NCI-H460 (cell line): ENCODE measurements around the gene RNU2-63P. TPM values are rescaled to one million over a fixed set of nuclear protein-coding genes. Genes with fewer than 3 reads are reported as not detected.
"Not testable (repeated sequence)": the region's sequence is repeated elsewhere in the genome, so short reads cannot be mapped to it uniquely, and the experiment has no call there.

ENCODE experiments used
- DNase-seq: peaks from one replicate; pipeline ENCODE4 v3.0.0-alpha.2; 2016; ENCODE audit warnings: low read depth; ENCODE audit errors: extremely low read depth
- small RNA-seq, 2 experiments: library from RNA; depleted of rRNA; stranded (forward); fragments of <200 nt; gene quantifications; one replicate each; pipeline ENCODE3, GENCODE V24; 2014
- total RNA-seq: library from RNA; depleted of rRNA; stranded (reverse); fragments of >200 nt; shearing (Covaris generic); gene quantifications from 2 replicates; pipeline ENCODE4 v1.2.3, GENCODE V29; 2014; rRNA removed

RNU2-63P gene
- total RNA-seq, 1 experiment from 2014 or later, result 39.5 TPM

DNA sequence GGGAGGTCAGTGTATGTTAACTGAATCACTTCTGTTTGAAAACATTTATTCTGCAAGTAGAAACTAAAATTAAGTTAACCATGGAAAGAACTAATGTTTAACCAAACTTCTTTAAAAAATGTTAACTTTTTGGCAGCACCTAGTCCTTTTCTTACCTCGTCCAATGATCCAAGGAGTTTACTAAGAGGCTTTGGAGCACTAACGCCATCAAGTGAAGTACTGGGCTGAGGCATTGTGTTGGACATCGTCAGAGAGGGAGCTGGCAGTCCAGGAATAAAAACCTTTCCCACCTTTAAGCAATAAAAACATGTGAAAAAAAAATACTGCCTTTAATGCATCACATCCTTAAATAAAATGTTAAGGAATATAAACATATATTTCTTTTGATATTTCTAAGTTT is 23.8 kb downstream of the RNU2-63P start:
- not testable (repeated sequence) for DNase-seq

DNA sequence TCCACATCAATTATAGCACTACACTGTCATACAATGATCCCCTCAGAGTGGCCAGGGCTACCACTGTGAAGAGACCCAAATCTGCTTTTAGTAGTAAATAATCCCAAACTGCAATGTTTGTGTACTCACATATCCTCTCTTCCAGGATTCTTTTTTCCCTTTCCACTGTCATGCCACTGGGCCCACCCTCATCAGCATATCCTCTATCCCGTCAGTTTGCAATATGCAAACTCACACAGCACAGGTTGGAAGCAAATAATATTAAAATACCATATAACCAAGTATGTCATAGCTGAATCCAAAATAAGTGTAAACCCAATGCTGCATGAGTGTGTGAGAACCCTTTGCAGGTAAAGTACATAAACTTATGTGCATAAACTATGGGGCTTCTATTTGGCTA is 28.9 kb downstream of the RNU2-63P start:
- not testable (repeated sequence) for DNase-seq

DNA sequence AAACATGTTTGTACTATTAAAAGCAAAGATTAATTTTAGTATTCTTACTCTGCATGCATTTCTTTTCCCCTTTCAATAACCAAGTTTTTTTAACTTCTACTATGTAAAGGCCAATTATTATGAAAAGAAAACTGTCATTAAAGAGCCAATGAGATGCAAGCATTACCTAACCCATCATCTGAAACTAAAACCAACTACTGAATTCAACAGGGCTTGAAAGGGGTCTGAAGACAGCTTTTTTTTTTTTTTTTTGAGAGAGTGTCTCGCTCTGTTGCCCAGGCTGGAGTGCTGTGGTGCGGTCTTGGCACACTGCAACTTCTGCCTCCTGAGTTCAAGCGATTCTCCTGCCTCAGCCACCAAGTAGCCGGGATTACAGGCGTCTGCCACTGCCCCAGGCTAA is 30.4 kb downstream of the RNU2-63P start:
- DNase-seq, result not testable (repeated sequence)

DNA sequence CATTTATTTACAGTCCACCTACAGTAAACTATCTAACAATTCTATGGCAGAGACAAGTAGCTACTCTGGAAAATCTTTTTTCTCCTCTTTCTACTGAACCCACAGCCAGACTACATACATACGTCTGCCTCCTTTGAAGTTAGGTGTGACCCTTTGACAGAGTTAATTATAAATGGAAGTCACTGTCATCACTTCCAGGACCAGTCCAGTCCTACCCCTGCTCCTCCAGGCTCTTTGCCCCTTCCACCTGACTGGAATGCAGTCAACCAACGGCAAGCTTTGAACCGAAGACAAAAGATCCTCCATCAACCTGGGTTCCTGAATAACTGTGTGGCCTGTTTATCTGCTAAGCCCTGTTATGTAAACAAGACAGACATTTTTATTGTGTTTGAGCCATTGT is 35.2 kb downstream of the RNU2-63P start:
- not testable (repeated sequence) for DNase-seq

DNA sequence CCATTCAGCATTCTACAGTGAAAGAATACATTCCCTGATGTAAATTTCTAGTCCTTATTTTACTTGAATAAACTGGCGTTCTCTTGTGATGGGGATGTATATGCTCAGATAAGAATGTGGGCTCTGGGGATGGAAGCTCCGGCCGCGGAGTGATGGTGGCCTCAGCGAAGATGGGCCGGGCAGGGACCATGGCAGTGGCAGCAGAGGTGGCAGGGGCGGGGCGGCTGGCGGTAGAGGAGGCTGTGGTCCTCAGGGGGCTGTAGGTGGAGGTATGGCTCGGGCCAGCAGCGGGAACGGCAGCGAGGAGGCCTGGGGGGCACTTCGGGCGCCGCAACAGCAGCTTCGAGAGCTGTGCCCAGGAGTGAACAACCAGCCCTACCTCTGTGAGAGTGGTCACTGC is 44.0 kb downstream of the RNU2-63P start:
- DNase-seq, result not testable (repeated sequence)

Small RNA genes lying within 50 kb of the gene (small RNA-seq; reads per million reads assigned to genes)
- 0.77 to 15.3 reads per million in 2 experiments for gene RNU2-63P

Other genes with a start within 250 kb of the RNU2-63P start
- not detected in 2 replicates for gene RGPD2, start 190.8 kb downstream of the RNU2-63P start, total RNA-seq
- 15.2 and 15.4 TPM in 2 replicates for gene KRCC1, start 39.2 kb upstream of the RNU2-63P start, total RNA-seq
- gene SMYD1, start 51.3 kb upstream of the RNU2-63P start, total RNA-seq, result not detected in 2 replicates
- not detected in 2 replicates for gene FABP1, start 111.5 kb upstream of the RNU2-63P start, total RNA-seq
- 1.7 and 2.1 TPM in 2 replicates for gene THNSL2, start 153.8 kb upstream of the RNU2-63P start, total RNA-seq